IMR-90 (cell line): ENCODE results near the gene MSH2. TPM values are rescaled to one million over a fixed set of nuclear protein-coding genes. Genes with fewer than 3 reads are reported as not detected.

ENCODE experiments used
- ATAC-seq: fragments of 200-7000 bp; cut with Tn5 transposase; 2 replicates; pipeline ENCODE4 v1.9.1; 2020; ENCODE audit warnings: low read depth, mild to moderate bottlenecking, moderate library complexity
- BruUV-seq: library from RNA; stranded (reverse); fragments of 400-500 nt; replicated peaks from 2 replicates; lab custom pipeline; 2021; lab: Mats Ljungman, UMichigan
- CTCF ChIA-PET: fragments of 300-600 bp; formaldehyde crosslinking; extraction: SDS; loops from one replicate; lab custom pipeline; 2021; ENCODE audit warnings: antibody characterized with exemption; lab: Yijun Ruan, JAX
- POLR2A ChIA-PET: fragments of 300-600 bp; sonication (Branson Sonifier 250); formaldehyde crosslinking; loops from one replicate; lab custom pipeline; 2022; ENCODE audit warnings: antibody characterized with exemption; ENCODE audit not compliant: unreplicated experiment; lab: Charles Lee
- DNase-seq: peaks from one replicate; pipeline ENCODE4 v3.0.0; 2013
- H2AFZ ChIP-seq: replicated peaks from 2 replicates; pipeline ENCODE3; 2013; ENCODE audit warnings: low read length, mild to moderate bottlenecking; ENCODE audit not compliant: poor library complexity
- H2AK5ac ChIP-seq: 2 replicates; pipeline ENCODE4 v1.6.1; 2013; ENCODE audit warnings: low read depth, low read length, inconsistent platforms
- H2AK9ac ChIP-seq: replicated peaks from 2 replicates; pipeline ENCODE3; 2013; ENCODE audit warnings: mild to moderate bottlenecking, low read depth, low read length, moderate library complexity; ENCODE audit not compliant: poor library complexity
- H2BK120ac ChIP-seq: 2 replicates; pipeline ENCODE4 v1.6.1; 2013; ENCODE audit warnings: low read depth, low read length, inconsistent platforms
- H2BK15ac ChIP-seq: 3 replicates; pipeline ENCODE4 v1.6.1; 2013; ENCODE audit warnings: low read depth, low read length, inconsistent platforms
- H2BK20ac ChIP-seq: 2 replicates; pipeline ENCODE4 v1.6.1; 2013; ENCODE audit warnings: low read depth, mild to moderate bottlenecking, inconsistent platforms, low read length, moderate library complexity
- H2BK5ac ChIP-seq: 2 replicates; pipeline ENCODE4 v1.6.1; 2013; ENCODE audit warnings: mild to moderate bottlenecking, low read depth, low read length, inconsistent platforms; ENCODE audit not compliant: poor library complexity, severe bottlenecking
- H3K14ac ChIP-seq: replicated peaks from 2 replicates; pipeline ENCODE4 v1.6.1; 2013; ENCODE audit warnings: low read depth, low read length, inconsistent platforms
- H3K18ac ChIP-seq: 2 replicates; pipeline ENCODE4 v1.6.1; 2013; ENCODE audit warnings: low read depth, low read length, control low read depth
- H3K23ac ChIP-seq: 2 replicates; pipeline ENCODE4 v1.6.1; 2013; ENCODE audit warnings: low read depth, low read length, inconsistent platforms
- H3K27ac ChIP-seq: 2 replicates; pipeline ENCODE4 v1.5.1; 2013; ENCODE audit warnings: mild to moderate bottlenecking, control low read depth, low read length; ENCODE audit not compliant: insufficient read depth
- H3K27me3 ChIP-seq: 2 replicates; pipeline ENCODE4 v1.6.1; 2013; ENCODE audit warnings: low read length; ENCODE audit not compliant: control insufficient read depth, insufficient read depth
- H3K36me3 ChIP-seq: 2 replicates; pipeline ENCODE4 v1.6.1; 2013; ENCODE audit warnings: low read length, mixed read lengths; ENCODE audit not compliant: control insufficient read depth, insufficient read depth
- H3K4ac ChIP-seq: 2 replicates; pipeline ENCODE4 v1.6.1; 2013; ENCODE audit warnings: low read depth, low read length, inconsistent platforms
- H3K4me1 ChIP-seq: 2 replicates; pipeline ENCODE4 v1.6.1; 2013; ENCODE audit warnings: low read length, mixed read lengths; ENCODE audit not compliant: control insufficient read depth, insufficient read depth
- H3K4me2 ChIP-seq: 2 replicates; pipeline ENCODE4 v1.6.1; 2013; ENCODE audit warnings: low read depth, mild to moderate bottlenecking, control low read depth, low read length, moderate library complexity
- H3K4me3 ChIP-seq: 2 replicates; pipeline ENCODE4 v1.5.1; 2013; ENCODE audit warnings: low read depth, mild to moderate bottlenecking, control low read depth, low read length, moderate library complexity; ENCODE audit not compliant: insufficient read depth
- H3K56ac ChIP-seq: 2 replicates; pipeline ENCODE4 v1.6.1; 2013; ENCODE audit warnings: low read length, inconsistent platforms; ENCODE audit not compliant: insufficient read depth; ENCODE audit errors: extremely low read depth
- H3K79me1 ChIP-seq, 2 experiments: 2 replicates each; pipeline ENCODE4 v1.6.1; 2013; ENCODE audit warnings: low read length in 2 of 2, inconsistent platforms in 1 of 2, low read depth in 1 of 2
- H3K9ac ChIP-seq: 2 replicates; pipeline ENCODE4 v1.6.1; 2013; ENCODE audit warnings: low read depth, low read length, control low read depth
- H3K9me1 ChIP-seq: 2 replicates; pipeline ENCODE4 v1.6.1; 2013; ENCODE audit warnings: low read length, inconsistent platforms; ENCODE audit not compliant: insufficient read depth
- H3K9me3 ChIP-seq: 2 replicates; pipeline ENCODE4 v1.6.1; 2013; ENCODE audit warnings: low read length; ENCODE audit not compliant: control insufficient read depth, insufficient read depth
- H4K20me1 ChIP-seq: 2 replicates; pipeline ENCODE4 v1.6.1; 2013; ENCODE audit warnings: low read length, inconsistent platforms; ENCODE audit not compliant: insufficient read depth
- H4K5ac ChIP-seq: 2 replicates; pipeline ENCODE4 v1.6.1; 2013; ENCODE audit warnings: mild to moderate bottlenecking, low read depth, low read length, control low read depth
- H4K8ac ChIP-seq, 2 experiments: 2 replicates each; pipeline ENCODE4 v1.6.1; 2013; ENCODE audit warnings: low read depth in 2 of 2, low read length in 2 of 2, control low read depth in 1 of 2, inconsistent platforms in 1 of 2
- H4K91ac ChIP-seq: 2 replicates; pipeline ENCODE4 v1.6.1; 2013; ENCODE audit warnings: low read depth, low read length, inconsistent platforms; ENCODE audit not compliant: insufficient read depth
- BHLHE40 ChIP-seq: fragments of 150-350 bp; IDR thresholded peaks from 2 replicates; pipeline ENCODE4 v1.6.1; 2016; ENCODE audit warnings: mild to moderate bottlenecking, low read depth, low read length
- CTCF ChIP-seq: conservative IDR thresholded peaks from 2 replicates; pipeline ENCODE4 v1.5.1; 2012; ENCODE audit warnings: mild to moderate bottlenecking, low read depth, low read length, improper control_type of control experiment
- ELK1 ChIP-seq: fragments of 150-350 bp; IDR thresholded peaks from 2 replicates; pipeline ENCODE4 v1.6.1; 2016; ENCODE audit warnings: low read depth, mild to moderate bottlenecking, low read length, moderate library complexity, borderline replicate concordance
- FOS ChIP-seq: fragments of 150-350 bp; IDR thresholded peaks from 2 replicates; pipeline ENCODE4 v1.6.1; 2016; ENCODE audit warnings: low read depth, low read length
- MAFK ChIP-seq: IDR thresholded peaks from 2 replicates; pipeline ENCODE4 v1.6.1; 2012; ENCODE audit warnings: low read depth, low read length, improper control_type of control experiment
- MAZ ChIP-seq: IDR thresholded peaks from 2 replicates; pipeline ENCODE4 v1.6.1; 2012; ENCODE audit warnings: low read depth, mild to moderate bottlenecking, low read length, improper control_type of control experiment, moderate library complexity, borderline replicate concordance
- NFE2L2 ChIP-seq: fragments of 150-350 bp; IDR thresholded peaks from 2 replicates; pipeline ENCODE4 v1.6.1; 2016; ENCODE audit warnings: low read depth, mild to moderate bottlenecking, low read length
- POLR2A ChIP-seq: IDR thresholded peaks from 2 replicates; pipeline ENCODE4 v1.6.1; 2012; ENCODE audit warnings: mild to moderate bottlenecking, low read depth, low read length
- RAD21 ChIP-seq: IDR thresholded peaks from 2 replicates; pipeline ENCODE4 v1.6.1; 2012; ENCODE audit warnings: low read length, improper control_type of control experiment
- RCOR1 ChIP-seq: IDR thresholded peaks from 2 replicates; pipeline ENCODE4 v1.6.1; 2012; ENCODE audit warnings: mild to moderate bottlenecking, low read length, improper control_type of control experiment; ENCODE audit not compliant: insufficient replicate concordance
- RFX5 ChIP-seq: IDR thresholded peaks from 2 replicates; pipeline ENCODE4 v1.8.0; 2012; ENCODE audit warnings: low read depth, mild to moderate bottlenecking, low read length, moderate library complexity
- SMC3 ChIP-seq: fragments of 150-350 bp; IDR thresholded peaks from 2 replicates; pipeline ENCODE4 v1.6.1; 2016; ENCODE audit warnings: low read depth, mild to moderate bottlenecking, antibody characterized with exemption, low read length, moderate library complexity
- USF2 ChIP-seq: fragments of 150-350 bp; IDR thresholded peaks from 2 replicates; pipeline ENCODE4 v1.6.1; 2017; ENCODE audit warnings: mild to moderate bottlenecking, antibody characterized with exemption, low read length, low read depth
- WGBS, 2 experiments: methylation state at CpG; one replicate each; pipeline versions ENCODE4 v1.1.5 to v1.1.7; 2013; ENCODE audit warnings: missing lambda C conversion rate in 2 of 2; ENCODE audit not compliant: insufficient read length in 1 of 2; ENCODE audit errors: extremely low coverage in 2 of 2; 5-methylcytosine and 5-hydroxymethylcytosine counted together
- dilution Hi-C: fragments of 300-500 bp; cut with HindIII; formaldehyde crosslinking; loops from one replicate; pipeline ENCODE4 v1.14.3; 2018; ENCODE audit warnings: low sequenced_read_pairs; ENCODE audit not compliant: unreplicated experiment
- in situ Hi-C: fragments of 300-500 bp; cut with MboI; formaldehyde crosslinking; loops from 3 replicates; pipeline ENCODE4 v1.14.3; 2019; ENCODE audit warnings: low sequenced_read_pairs, inconsistent platforms, mixed read lengths
- intact Hi-C: fragments of 100-400 bp; cut with micrococcal nuclease; formaldehyde crosslinking; loops from 2 replicates; pipeline ENCODE4 v1.10.0; 2022
- polyA plus RNA-seq, 3 experiments: library from polyadenylated mRNA; depleted of rRNA; stranded (reverse); fragments of >200 nt; gene quantifications; 2 replicates each; pipeline ENCODE4 v1.2.3, GENCODE V29; 2012; ENCODE audit warnings: low replicate concordance in 1 of 3
- total RNA-seq: library from RNA; depleted of rRNA; stranded (reverse); fragments of >200 nt; gene quantifications from 2 replicates; pipeline ENCODE4 v1.2.3, GENCODE V29; 2012

Gene MSH2
- total and polyA plus RNA-seq, 2 of the 4 experiments (the other 2 are of a cell fraction): 13.8 to 22.6 TPM

GRCh38 chr2:47479863-47480262 lies 76.9 kb downstream of the MSH2 start:
- H2BK20ac ChIP-seq: no peak overlapping the region
- no peak overlapping the region for H2BK15ac ChIP-seq
- H3K9me3 ChIP-seq: no peaks in the 10 kb centered on the region
- no peak overlapping the region for H4K8ac ChIP-seq
- H3K56ac ChIP-seq: no peak overlapping the region
- no peak overlapping the region for H2BK5ac ChIP-seq
- WGBS, 2 experiments: 100% methylated on average over 1 of the region's 1 CpG; no CpG with 5 or more reads in 1 of the 2 experiments
- no peak overlapping the region for H3K9ac ChIP-seq
- H3K4me1 ChIP-seq: no peaks in the 10 kb centered on the region
- no peak overlapping the region for H3K4me2 ChIP-seq
- H3K4me3 ChIP-seq: no peak overlapping the region
- H3K27me3 ChIP-seq: no peaks in the 10 kb centered on the region
- no peak overlapping the region for H3K4ac ChIP-seq
- no peak overlapping the region for H3K23ac ChIP-seq
- no peaks in the 10 kb centered on the region for H3K9me1 ChIP-seq
- H2AK9ac ChIP-seq: no peak overlapping the region
- no peak overlapping the region for H4K91ac ChIP-seq
- in situ Hi-C loops: no loop called here
- no peak overlapping the region for H2AFZ ChIP-seq
- H4K5ac ChIP-seq: no peak overlapping the region
- peaks cover 3% of the 10 kb centered on the region; the same call in 1 of the 2 replicates for H3K36me3 ChIP-seq
- dilution Hi-C loops: no loop called here
- POLR2A ChIA-PET: no interaction called here
- H3K14ac ChIP-seq: no peak overlapping the region
- no TSS peak for BruUV-seq
- TF ChIP-seq ELK1: no peak
- no peak for TF ChIP-seq RAD21
- TF ChIP-seq USF2: no peak
- no peak for TF ChIP-seq BHLHE40
- no peak for TF ChIP-seq MAFK
- TF ChIP-seq RFX5: no peak
- no peak for TF ChIP-seq NFE2L2
- TF ChIP-seq FOS: no peak
- TF ChIP-seq SMC3: no peak
- no peak for TF ChIP-seq CTCF
- TF ChIP-seq MAZ: no peak
- TF ChIP-seq POLR2A: no peak
- no peak for TF ChIP-seq RCOR1
- ATAC-seq (no peak), DNase-seq (no peak)
- CTCF ChIA-PET: no interaction called here
- intact Hi-C loops: no loop called here
- H2BK120ac ChIP-seq: no peak overlapping the region
- H2AK5ac ChIP-seq: no peak overlapping the region
- H4K20me1 ChIP-seq: no peaks in the 10 kb centered on the region
- H3K27ac ChIP-seq: no peak overlapping the region
- H3K79me1 ChIP-seq: no peaks in the 10 kb centered on the region
- H3K18ac ChIP-seq: no peak overlapping the region
